IMR-90 (cell line): ENCODE measurements around the gene FAM83G. TPM values are rescaled to one million over a fixed set of nuclear protein-coding genes. Genes with fewer than 3 reads are reported as not detected.

ENCODE experiments used
- ATAC-seq: fragments of 200-7000 bp; cut with Tn5 transposase; 2 replicates; pipeline ENCODE4 v1.9.1; 2020; ENCODE audit warnings: low read depth, mild to moderate bottlenecking, moderate library complexity
- BruUV-seq: library from RNA; stranded (reverse); fragments of 400-500 nt; replicated peaks from 2 replicates; lab custom pipeline; 2021; lab: Mats Ljungman, UMichigan
- CTCF ChIA-PET: fragments of 300-600 bp; formaldehyde crosslinking; extraction: SDS; loops from one replicate; lab custom pipeline; 2021; ENCODE audit warnings: antibody characterized with exemption; lab: Yijun Ruan, JAX
- POLR2A ChIA-PET: fragments of 300-600 bp; sonication (Branson Sonifier 250); formaldehyde crosslinking; loops from one replicate; lab custom pipeline; 2022; ENCODE audit warnings: antibody characterized with exemption; ENCODE audit not compliant: unreplicated experiment; lab: Charles Lee
- DNase-seq: peaks from one replicate; pipeline ENCODE4 v3.0.0; 2013
- H2AFZ ChIP-seq: replicated peaks from 2 replicates; pipeline ENCODE3; 2013; ENCODE audit warnings: low read length, mild to moderate bottlenecking; ENCODE audit not compliant: poor library complexity
- H2AK5ac ChIP-seq: 2 replicates; pipeline ENCODE4 v1.6.1; 2013; ENCODE audit warnings: low read depth, low read length, inconsistent platforms
- H2AK9ac ChIP-seq: replicated peaks from 2 replicates; pipeline ENCODE3; 2013; ENCODE audit warnings: mild to moderate bottlenecking, low read depth, low read length, moderate library complexity; ENCODE audit not compliant: poor library complexity
- H2BK120ac ChIP-seq: 2 replicates; pipeline ENCODE4 v1.6.1; 2013; ENCODE audit warnings: low read depth, low read length, inconsistent platforms
- H2BK15ac ChIP-seq: 3 replicates; pipeline ENCODE4 v1.6.1; 2013; ENCODE audit warnings: low read depth, low read length, inconsistent platforms
- H2BK20ac ChIP-seq: 2 replicates; pipeline ENCODE4 v1.6.1; 2013; ENCODE audit warnings: low read depth, mild to moderate bottlenecking, inconsistent platforms, low read length, moderate library complexity
- H2BK5ac ChIP-seq: 2 replicates; pipeline ENCODE4 v1.6.1; 2013; ENCODE audit warnings: mild to moderate bottlenecking, low read depth, low read length, inconsistent platforms; ENCODE audit not compliant: poor library complexity, severe bottlenecking
- H3K14ac ChIP-seq: replicated peaks from 2 replicates; pipeline ENCODE4 v1.6.1; 2013; ENCODE audit warnings: low read depth, low read length, inconsistent platforms
- H3K18ac ChIP-seq: 2 replicates; pipeline ENCODE4 v1.6.1; 2013; ENCODE audit warnings: low read depth, low read length, control low read depth
- H3K23ac ChIP-seq: 2 replicates; pipeline ENCODE4 v1.6.1; 2013; ENCODE audit warnings: low read depth, low read length, inconsistent platforms
- H3K27ac ChIP-seq: 2 replicates; pipeline ENCODE4 v1.5.1; 2013; ENCODE audit warnings: mild to moderate bottlenecking, control low read depth, low read length; ENCODE audit not compliant: insufficient read depth
- H3K27me3 ChIP-seq: 2 replicates; pipeline ENCODE4 v1.6.1; 2013; ENCODE audit warnings: low read length; ENCODE audit not compliant: control insufficient read depth, insufficient read depth
- H3K36me3 ChIP-seq: 2 replicates; pipeline ENCODE4 v1.6.1; 2013; ENCODE audit warnings: low read length, mixed read lengths; ENCODE audit not compliant: control insufficient read depth, insufficient read depth
- H3K4ac ChIP-seq: 2 replicates; pipeline ENCODE4 v1.6.1; 2013; ENCODE audit warnings: low read depth, low read length, inconsistent platforms
- H3K4me1 ChIP-seq: 2 replicates; pipeline ENCODE4 v1.6.1; 2013; ENCODE audit warnings: low read length, mixed read lengths; ENCODE audit not compliant: control insufficient read depth, insufficient read depth
- H3K4me2 ChIP-seq: 2 replicates; pipeline ENCODE4 v1.6.1; 2013; ENCODE audit warnings: low read depth, mild to moderate bottlenecking, control low read depth, low read length, moderate library complexity
- H3K4me3 ChIP-seq: 2 replicates; pipeline ENCODE4 v1.5.1; 2013; ENCODE audit warnings: low read depth, mild to moderate bottlenecking, control low read depth, low read length, moderate library complexity; ENCODE audit not compliant: insufficient read depth
- H3K56ac ChIP-seq: 2 replicates; pipeline ENCODE4 v1.6.1; 2013; ENCODE audit warnings: low read length, inconsistent platforms; ENCODE audit not compliant: insufficient read depth; ENCODE audit errors: extremely low read depth
- H3K79me1 ChIP-seq, 2 experiments: 2 replicates each; pipeline ENCODE4 v1.6.1; 2013; ENCODE audit warnings: low read length in 2 of 2, inconsistent platforms in 1 of 2, low read depth in 1 of 2
- H3K9ac ChIP-seq: 2 replicates; pipeline ENCODE4 v1.6.1; 2013; ENCODE audit warnings: low read depth, low read length, control low read depth
- H3K9me1 ChIP-seq: 2 replicates; pipeline ENCODE4 v1.6.1; 2013; ENCODE audit warnings: low read length, inconsistent platforms; ENCODE audit not compliant: insufficient read depth
- H3K9me3 ChIP-seq: 2 replicates; pipeline ENCODE4 v1.6.1; 2013; ENCODE audit warnings: low read length; ENCODE audit not compliant: control insufficient read depth, insufficient read depth
- H4K20me1 ChIP-seq: 2 replicates; pipeline ENCODE4 v1.6.1; 2013; ENCODE audit warnings: low read length, inconsistent platforms; ENCODE audit not compliant: insufficient read depth
- H4K5ac ChIP-seq: 2 replicates; pipeline ENCODE4 v1.6.1; 2013; ENCODE audit warnings: mild to moderate bottlenecking, low read depth, low read length, control low read depth
- H4K8ac ChIP-seq, 2 experiments: 2 replicates each; pipeline ENCODE4 v1.6.1; 2013; ENCODE audit warnings: low read depth in 2 of 2, low read length in 2 of 2, control low read depth in 1 of 2, inconsistent platforms in 1 of 2
- H4K91ac ChIP-seq: 2 replicates; pipeline ENCODE4 v1.6.1; 2013; ENCODE audit warnings: low read depth, low read length, inconsistent platforms; ENCODE audit not compliant: insufficient read depth
- BHLHE40 ChIP-seq: fragments of 150-350 bp; IDR thresholded peaks from 2 replicates; pipeline ENCODE4 v1.6.1; 2016; ENCODE audit warnings: mild to moderate bottlenecking, low read depth, low read length
- CEBPB ChIP-seq: IDR thresholded peaks from 2 replicates; pipeline ENCODE4 v1.6.1; 2012; ENCODE audit warnings: low read depth, low read length, improper control_type of control experiment
- CHD1 ChIP-seq: IDR thresholded peaks from 2 replicates; pipeline ENCODE4 v1.6.1; 2012; ENCODE audit warnings: low read depth, low read length, improper control_type of control experiment
- CTCF ChIP-seq: conservative IDR thresholded peaks from 2 replicates; pipeline ENCODE4 v1.5.1; 2012; ENCODE audit warnings: mild to moderate bottlenecking, low read depth, low read length, improper control_type of control experiment
- ELK1 ChIP-seq: fragments of 150-350 bp; IDR thresholded peaks from 2 replicates; pipeline ENCODE4 v1.6.1; 2016; ENCODE audit warnings: low read depth, mild to moderate bottlenecking, low read length, moderate library complexity, borderline replicate concordance
- FOS ChIP-seq: fragments of 150-350 bp; IDR thresholded peaks from 2 replicates; pipeline ENCODE4 v1.6.1; 2016; ENCODE audit warnings: low read depth, low read length
- MAFK ChIP-seq: IDR thresholded peaks from 2 replicates; pipeline ENCODE4 v1.6.1; 2012; ENCODE audit warnings: low read depth, low read length, improper control_type of control experiment
- MAZ ChIP-seq: IDR thresholded peaks from 2 replicates; pipeline ENCODE4 v1.6.1; 2012; ENCODE audit warnings: low read depth, mild to moderate bottlenecking, low read length, improper control_type of control experiment, moderate library complexity, borderline replicate concordance
- MXI1 ChIP-seq: IDR thresholded peaks from 2 replicates; pipeline ENCODE4 v1.6.1; 2012; ENCODE audit warnings: low read depth, mild to moderate bottlenecking, low read length, moderate library complexity, borderline replicate concordance
- NFE2L2 ChIP-seq: fragments of 150-350 bp; IDR thresholded peaks from 2 replicates; pipeline ENCODE4 v1.6.1; 2016; ENCODE audit warnings: low read depth, mild to moderate bottlenecking, low read length
- POLR2A ChIP-seq: IDR thresholded peaks from 2 replicates; pipeline ENCODE4 v1.6.1; 2012; ENCODE audit warnings: mild to moderate bottlenecking, low read depth, low read length
- RAD21 ChIP-seq: IDR thresholded peaks from 2 replicates; pipeline ENCODE4 v1.6.1; 2012; ENCODE audit warnings: low read length, improper control_type of control experiment
- RCOR1 ChIP-seq: IDR thresholded peaks from 2 replicates; pipeline ENCODE4 v1.6.1; 2012; ENCODE audit warnings: mild to moderate bottlenecking, low read length, improper control_type of control experiment; ENCODE audit not compliant: insufficient replicate concordance
- RFX5 ChIP-seq: IDR thresholded peaks from 2 replicates; pipeline ENCODE4 v1.8.0; 2012; ENCODE audit warnings: low read depth, mild to moderate bottlenecking, low read length, moderate library complexity
- SMC3 ChIP-seq: fragments of 150-350 bp; IDR thresholded peaks from 2 replicates; pipeline ENCODE4 v1.6.1; 2016; ENCODE audit warnings: low read depth, mild to moderate bottlenecking, antibody characterized with exemption, low read length, moderate library complexity
- WGBS, 2 experiments: methylation state at CpG; one replicate each; pipeline versions ENCODE4 v1.1.5 to v1.1.7; 2013; ENCODE audit warnings: missing lambda C conversion rate in 2 of 2; ENCODE audit not compliant: insufficient read length in 1 of 2; ENCODE audit errors: extremely low coverage in 2 of 2; 5-methylcytosine and 5-hydroxymethylcytosine counted together
- dilution Hi-C: fragments of 300-500 bp; cut with HindIII; formaldehyde crosslinking; loops from one replicate; pipeline ENCODE4 v1.14.3; 2018; ENCODE audit warnings: low sequenced_read_pairs; ENCODE audit not compliant: unreplicated experiment
- in situ Hi-C: fragments of 300-500 bp; cut with MboI; formaldehyde crosslinking; loops from 3 replicates; pipeline ENCODE4 v1.14.3; 2019; ENCODE audit warnings: low sequenced_read_pairs, inconsistent platforms, mixed read lengths
- intact Hi-C: fragments of 100-400 bp; cut with micrococcal nuclease; formaldehyde crosslinking; loops from 2 replicates; pipeline ENCODE4 v1.10.0; 2022
- polyA plus RNA-seq, 3 experiments: library from polyadenylated mRNA; depleted of rRNA; stranded (reverse); fragments of >200 nt; gene quantifications; 2 replicates each; pipeline ENCODE4 v1.2.3, GENCODE V29; 2012; ENCODE audit warnings: low replicate concordance in 1 of 3
- total RNA-seq: library from RNA; depleted of rRNA; stranded (reverse); fragments of >200 nt; gene quantifications from 2 replicates; pipeline ENCODE4 v1.2.3, GENCODE V29; 2012
- TF ChIP-seq, protein P1 (sequence below): fragments of 150-350 bp; IDR thresholded peaks from 2 replicates; pipeline ENCODE4 v1.6.1; 2017; ENCODE audit warnings: mild to moderate bottlenecking, antibody characterized with exemption, low read length, low read depth

Gene FAM83G
- total and polyA plus RNA-seq, 2 of the 4 experiments (the other 2 are of a cell fraction) = 9.5 to 12.6 TPM

GRCh38 chr17:18985475-18985874 is 19.1 kb downstream of the FAM83G start:
- ChIA-PET POLR2A (no interaction called here), CTCF (no interaction called here)
- H4K5ac ChIP-seq = no peak overlapping the region
- no peak overlapping the region for H4K91ac ChIP-seq
- ATAC-seq (no peak), DNase-seq (no peak)
- no peak overlapping the region for H3K18ac ChIP-seq
- no peak overlapping the region for H3K23ac ChIP-seq
- H3K4ac ChIP-seq = no peak overlapping the region
- in situ Hi-C loops (no loop called here), dilution Hi-C loops (no loop called here), intact Hi-C loops (no loop called here)
- no peak overlapping the region for H2BK5ac ChIP-seq
- BruUV-seq = no TSS peak
- no peak overlapping the region for H2AK9ac ChIP-seq
- TF ChIP-seq CEBPB (no peak), RAD21 (no peak), MXI1 (no peak), BHLHE40 (no peak), RFX5 (no peak), FOS (no peak), CTCF (no peak), POLR2A (no peak), NFE2L2 (no peak), CHD1 (no peak), MAFK (no peak), SMC3 (no peak), MAZ (no peak), ELK1 (no peak), RCOR1 (no peak)
- TF ChIP-seq, protein P1, sequence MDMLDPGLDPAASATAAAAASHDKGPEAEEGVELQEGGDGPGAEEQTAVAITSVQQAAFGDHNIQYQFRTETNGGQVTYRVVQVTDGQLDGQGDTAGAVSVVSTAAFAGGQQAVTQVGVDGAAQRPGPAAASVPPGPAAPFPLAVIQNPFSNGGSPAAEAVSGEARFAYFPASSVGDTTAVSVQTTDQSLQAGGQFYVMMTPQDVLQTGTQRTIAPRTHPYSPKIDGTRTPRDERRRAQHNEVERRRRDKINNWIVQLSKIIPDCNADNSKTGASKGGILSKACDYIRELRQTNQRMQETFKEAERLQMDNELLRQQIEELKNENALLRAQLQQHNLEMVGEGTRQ = no peak
- no peak overlapping the region for H3K14ac ChIP-seq
- no peak overlapping the region for H3K27ac ChIP-seq
- peaks cover 13% of the 10 kb centered on the region for H3K9me1 ChIP-seq
- H2BK15ac ChIP-seq = no peak overlapping the region
- no peak overlapping the region for H2AFZ ChIP-seq
- H3K27me3 ChIP-seq = no peaks in the 10 kb centered on the region
- H3K79me1 ChIP-seq = peaks cover 13 to 65% of the 10 kb centered on the region in 2 experiments; a peak in 3 of 4 replicates
- H2AK5ac ChIP-seq = no peak overlapping the region
- H2BK20ac ChIP-seq = no peak overlapping the region
- H3K9me3 ChIP-seq = no peaks in the 10 kb centered on the region
- H4K8ac ChIP-seq = no peak overlapping the region
- peaks cover 19% of the 10 kb centered on the region for H3K4me1 ChIP-seq
- peaks cover 28% of the 10 kb centered on the region for H3K36me3 ChIP-seq
- no peak overlapping the region for H3K4me2 ChIP-seq
- H3K9ac ChIP-seq = no peak overlapping the region
- H4K20me1 ChIP-seq = peaks cover 9% of the 10 kb centered on the region; the same call in 1 of the 2 replicates
- no peak overlapping the region for H2BK120ac ChIP-seq
- 95% methylated on average over 4 of the region's 9 CpGs; no CpG with 5 or more reads in 1 of the 2 experiments for WGBS, 2 experiments
- no peak overlapping the region for H3K56ac ChIP-seq
- H3K4me3 ChIP-seq = no peak overlapping the region
